HepG2 (cell line): ENCODE results near the gene DIPK1A. TPM values are rescaled to one million over a fixed set of nuclear protein-coding genes. Genes with fewer than 3 reads are reported as not detected.

Source experiments
- ADNP ChIP-seq: sonication (generic); formaldehyde crosslinking; IDR thresholded peaks from 2 replicates; pipeline ENCODE4 v1.4.0; 2020; ENCODE audit warnings: missing genetic modification reagents
- CBFB ChIP-seq: sonication (generic); formaldehyde crosslinking; IDR thresholded peaks from 2 replicates; pipeline ENCODE4 v1.4.0; 2020; ENCODE audit warnings: missing genetic modification reagents
- CCDC6 ChIP-seq: sonication (generic); formaldehyde crosslinking; IDR thresholded peaks from 2 replicates; pipeline ENCODE4 v1.8.1; 2022; ENCODE audit warnings: mild to moderate bottlenecking, missing genetic modification reagents, moderate library complexity
- GATA4 ChIP-seq: sonication (generic); IDR thresholded peaks from 2 replicates; pipeline ENCODE4 v1.6.1; 2016; ENCODE audit warnings: antibody characterized with exemption, low read depth, borderline replicate concordance
- GATAD1 ChIP-seq: IDR thresholded peaks from 2 replicates; pipeline ENCODE4 v1.6.1; 2016; ENCODE audit warnings: missing genetic modification reagents, missing compliant biosample characterization
- HOXA3 ChIP-seq: sonication (generic); formaldehyde crosslinking; IDR thresholded peaks from 2 replicates; pipeline ENCODE4 v1.5.0; 2020; ENCODE audit warnings: missing genetic modification reagents
- KAT7 ChIP-seq: IDR thresholded peaks from 2 replicates; pipeline ENCODE4 v1.6.1; 2018; ENCODE audit warnings: borderline replicate concordance, missing compliant biosample characterization
- KAT8 ChIP-seq: IDR thresholded peaks from 2 replicates; pipeline ENCODE4 v1.6.1; 2016; ENCODE audit warnings: missing genetic modification reagents, missing compliant biosample characterization
- KLF15 ChIP-seq: sonication (generic); formaldehyde crosslinking; IDR thresholded peaks from 2 replicates; pipeline ENCODE4 v1.8.1; 2023; ENCODE audit warnings: borderline replicate concordance, mild to moderate bottlenecking, inconsistent platforms, missing genetic modification reagents, mixed read lengths
- KLF6 ChIP-seq: IDR thresholded peaks from 2 replicates; pipeline ENCODE4 v1.8.0; 2016; ENCODE audit warnings: missing biosample characterization, missing genetic modification reagents
- MEIS2 ChIP-seq: sonication (generic); formaldehyde crosslinking; IDR thresholded peaks from 2 replicates; pipeline ENCODE4 v1.9.0; 2021; ENCODE audit warnings: mild to moderate bottlenecking, missing genetic modification reagents
- NFATC3 ChIP-seq: sonication (generic); formaldehyde crosslinking; IDR thresholded peaks from 2 replicates; pipeline ENCODE4 v1.5.1; 2020; ENCODE audit warnings: mild to moderate bottlenecking, missing genetic modification reagents
- POLR2AphosphoS2 ChIP-seq: IDR thresholded peaks from 2 replicates; pipeline ENCODE4 v1.6.1; 2011; ENCODE audit warnings: low read depth, low read length, improper control_type of control experiment
- RELA ChIP-seq: sonication (generic); formaldehyde crosslinking; IDR thresholded peaks from 2 replicates; pipeline ENCODE4 v1.4.0; 2020; ENCODE audit warnings: missing genetic modification reagents
- SAP130 ChIP-seq: IDR thresholded peaks from 2 replicates; pipeline ENCODE4 v1.6.1; 2016; ENCODE audit warnings: low read depth
- SRSF4 ChIP-seq: fragments of 200-400 bp; formaldehyde crosslinking; IDR thresholded peaks from one replicate; pipeline ENCODE4 v1.6.1; 2018; ENCODE audit warnings: mild to moderate bottlenecking, low read depth, low read length, moderate library complexity; ENCODE audit not compliant: poor library complexity, severe bottlenecking
- SYNCRIP ChIP-seq: fragments of 200-400 bp; formaldehyde crosslinking; IDR thresholded peaks from 2 replicates; pipeline ENCODE4 v1.6.1; 2018; ENCODE audit warnings: mild to moderate bottlenecking, low read depth, low read length; ENCODE audit not compliant: insufficient read depth
- TAF1 ChIP-seq: sonication (generic); formaldehyde crosslinking; IDR thresholded peaks from 2 replicates; pipeline ENCODE4 v1.4.0; 2020; ENCODE audit warnings: missing genetic modification reagents
- TCF7 ChIP-seq: sonication (generic); IDR thresholded peaks from 2 replicates; pipeline ENCODE4 v1.6.1; 2016; ENCODE audit warnings: antibody characterized with exemption, low read depth
- ZBTB38 ChIP-seq: sonication (generic); formaldehyde crosslinking; IDR thresholded peaks from 2 replicates; pipeline ENCODE4 v1.5.1; 2020; ENCODE audit warnings: mild to moderate bottlenecking, missing genetic modification reagents
- ZFP36L2 ChIP-seq: sonication (generic); formaldehyde crosslinking; IDR thresholded peaks from 2 replicates; pipeline ENCODE4 v1.4.0; 2020; ENCODE audit warnings: missing genetic modification reagents
- ZFP62 ChIP-seq: sonication (generic); formaldehyde crosslinking; IDR thresholded peaks from 2 replicates; pipeline ENCODE4 v1.4.0; 2020; ENCODE audit warnings: missing genetic modification reagents
- ZNF232 ChIP-seq: sonication (generic); formaldehyde crosslinking; IDR thresholded peaks from 2 replicates; pipeline ENCODE4 v1.4.0; 2020; ENCODE audit warnings: missing genetic modification reagents, borderline replicate concordance
- ZNF296 ChIP-seq: sonication (generic); formaldehyde crosslinking; conservative IDR thresholded peaks from 2 replicates; pipeline ENCODE4 v1.5.0; 2020; ENCODE audit warnings: mild to moderate bottlenecking, missing genetic modification reagents
- ZNF317 ChIP-seq: sonication (generic); formaldehyde crosslinking; IDR thresholded peaks from 2 replicates; pipeline ENCODE4 v1.5.0; 2020; ENCODE audit warnings: mild to moderate bottlenecking, missing genetic modification reagents
- ZNF367 ChIP-seq: sonication (generic); formaldehyde crosslinking; IDR thresholded peaks from 2 replicates; pipeline ENCODE4 v1.4.0; 2020; ENCODE audit warnings: missing genetic modification reagents, borderline replicate concordance
- ZNF430 ChIP-seq: sonication (generic); formaldehyde crosslinking; IDR thresholded peaks from 2 replicates; pipeline ENCODE4 v1.9.0; 2021; ENCODE audit warnings: mild to moderate bottlenecking, missing genetic modification reagents
- ZNF543 ChIP-seq: sonication (generic); formaldehyde crosslinking; IDR thresholded peaks from 2 replicates; pipeline ENCODE4 v1.4.0; 2020; ENCODE audit warnings: mild to moderate bottlenecking, missing genetic modification reagents
- polyA plus RNA-seq, 8 experiments: library from polyadenylated mRNA; depleted of rRNA in 3 of 8; stranded (reverse) in 7 of 8; unstranded in 1 of 8; fragments of >200 nt; fragmentation: Illumina TruSeq in 4 of 8; extraction: Trizol in 4 of 8; gene quantifications; 2 replicates each; pipeline versions ENCODE4 v1.2.1 to v1.2.3, GENCODE V29; 2011 to 2016; ENCODE audit warnings: low read depth in 4 of 8, missing spikeins in 1 of 8, mixed read lengths in 1 of 8; ENCODE audit not compliant: insufficient read depth in 1 of 8
- total RNA-seq, 5 experiments: library from RNA; depleted of rRNA; stranded (reverse); fragments of >200 nt; fragmentation: Illumina TruSeq; extraction: Trizol; gene quantifications; 2 replicates each; pipeline ENCODE4 v1.2.3, GENCODE V29; 2016; ENCODE audit warnings: low read depth in 1 of 5
- TF ChIP-seq, protein P1 (sequence below): sonication (generic); formaldehyde crosslinking; IDR thresholded peaks from 2 replicates; pipeline ENCODE4 v1.4.0; 2020; ENCODE audit warnings: mild to moderate bottlenecking, low read depth, missing genetic modification reagents
- TF ChIP-seq, protein P2 (sequence below): sonication (generic); formaldehyde crosslinking; IDR thresholded peaks from 2 replicates; pipeline ENCODE4 v1.8.1; 2023; ENCODE audit warnings: mild to moderate bottlenecking, missing genetic modification reagents, borderline replicate concordance

DIPK1A gene
- total and polyA plus RNA-seq, 2 of the 13 experiments (the other 11 are each of a cell fraction or from before 2014, with no cell fraction given) = 8.4 TPM

DNA sequence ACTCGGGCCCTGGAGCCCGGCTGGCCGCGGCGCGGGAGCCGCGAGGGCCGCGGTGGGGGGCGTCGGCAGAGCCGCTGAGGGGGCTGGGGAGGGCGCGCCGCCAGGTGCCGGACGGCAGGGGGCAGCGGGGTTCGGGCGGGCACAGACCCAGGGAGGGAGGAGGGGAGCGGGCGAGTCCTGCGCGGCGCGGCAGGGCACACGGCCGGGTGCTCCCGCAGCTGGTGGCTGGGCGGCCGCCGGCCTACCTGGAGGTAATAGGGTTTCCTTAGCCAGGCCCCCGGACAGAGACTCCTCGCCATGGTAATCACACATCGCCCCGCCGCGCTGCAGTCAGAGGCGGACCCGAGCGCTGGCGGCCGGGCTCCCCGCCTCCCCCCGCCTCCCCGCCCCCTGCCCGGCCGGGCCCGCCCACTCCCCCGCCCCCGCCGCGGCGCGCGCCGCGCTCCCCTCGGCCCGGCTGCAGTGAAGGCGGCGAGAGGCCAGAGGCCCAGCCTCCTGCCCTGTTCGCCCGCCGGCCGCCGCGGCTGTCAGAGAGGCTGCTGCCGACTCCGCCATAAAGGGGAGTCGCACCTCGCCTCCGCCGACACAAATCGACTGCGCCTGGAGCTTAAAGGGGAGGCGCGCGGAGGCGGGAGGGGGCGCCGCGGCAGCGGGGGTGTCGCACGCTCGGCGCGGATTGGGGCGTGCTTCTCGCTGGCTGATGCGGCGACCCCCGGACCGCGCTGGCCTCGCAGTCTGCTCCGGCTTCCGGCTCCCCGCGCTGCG lies at the start of gene DIPK1A (continued):
- TF ChIP-seq, protein P1, sequence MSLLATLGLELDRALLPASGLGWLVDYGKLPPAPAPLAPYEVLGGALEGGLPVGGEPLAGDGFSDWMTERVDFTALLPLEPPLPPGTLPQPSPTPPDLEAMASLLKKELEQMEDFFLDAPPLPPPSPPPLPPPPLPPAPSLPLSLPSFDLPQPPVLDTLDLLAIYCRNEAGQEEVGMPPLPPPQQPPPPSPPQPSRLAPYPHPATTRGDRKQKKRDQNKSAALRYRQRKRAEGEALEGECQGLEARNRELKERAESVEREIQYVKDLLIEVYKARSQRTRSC (CRISPR knock-in tag) = no peak
- TF ChIP-seq KAT8 = peak; percentile 65; the same call in 1 of the 2 replicates
- peak; percentile 88 for TF ChIP-seq CCDC6 (CRISPR knock-in tag)
- peak; percentile 53 for TF ChIP-seq HOXA3
- peak; percentile 70; the same call in 1 of the 2 replicates for TF ChIP-seq SAP130 (CRISPR knock-in tag)
- TF ChIP-seq GATA4 = no peak
- TF ChIP-seq ADNP (CRISPR knock-in tag) = no peak
- no peak for TF ChIP-seq SRSF4
- TF ChIP-seq KLF15 = no peak
- no peak for TF ChIP-seq NFATC3 (CRISPR knock-in tag)
- no peak for TF ChIP-seq ZFP36L2 (CRISPR knock-in tag)
- peak; percentile 79; the same call in 1 of the 2 replicates for TF ChIP-seq ZNF430 (CRISPR knock-in tag)
- peak; percentile 70; the same call in 1 of the 2 replicates for TF ChIP-seq MEIS2 (CRISPR knock-in tag)
- TF ChIP-seq ZFP62 (CRISPR knock-in tag) = no peak
- no peak for TF ChIP-seq POLR2AphosphoS2
- 0 out of 2 replicates have a peak, but pooled peaks have one; percentile 46 for TF ChIP-seq KLF6
- TF ChIP-seq, protein P2, sequence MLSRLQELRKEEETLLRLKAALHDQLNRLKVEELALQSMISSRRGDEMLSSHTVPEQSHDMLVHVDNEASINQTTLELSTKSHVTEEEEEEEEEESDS (CRISPR knock-in tag) = no peak
- TF ChIP-seq RELA = 0 out of 2 replicates have a peak, but pooled peaks have one; percentile 24
- TF ChIP-seq SYNCRIP = no peak
- peak; percentile 61; the same call in 1 of the 2 replicates for TF ChIP-seq ZBTB38 (CRISPR knock-in tag)
- TF ChIP-seq ZNF317 (CRISPR knock-in tag) = no peak
- TF ChIP-seq ZNF296 (CRISPR knock-in tag) = no peak
- TF ChIP-seq TAF1 (CRISPR knock-in tag) = peak; percentile 64
- peak; percentile 35; the same call in 1 of the 2 replicates for TF ChIP-seq ZNF543 (CRISPR knock-in tag)
- TF ChIP-seq ZNF367 = no peak
- TF ChIP-seq TCF7 = no peak
- no peak for TF ChIP-seq KAT7
- no peak for TF ChIP-seq CBFB (CRISPR knock-in tag)
- no peak for TF ChIP-seq ZNF232
- TF ChIP-seq GATAD1 = 0 out of 2 replicates have a peak, but pooled peaks have one; percentile 13
